Prostate gland (tissue), 2 donors: ENCODE results near the gene G3BP1.

ENCODE experiments used
- CTCF ChIP-seq, 4 experiments: fragments of 200-600 bp in 2 of 4; fragments of 450-650 bp in 2 of 4; sonication (generic) in 2 of 4; IDR thresholded peaks; 1 replicate in 3 of 4; 2 replicates in 1 of 4; pipeline ENCODE4 v1.5.1; 2016 to 2019; ENCODE audit warnings: antibody characterized with exemption in 4 of 4, mild to moderate bottlenecking in 2 of 4, moderate library complexity in 2 of 4
- POLR2A ChIP-seq: fragments of 450-650 bp; IDR thresholded peaks from one replicate; pipeline ENCODE4 v1.6.1; 2016; ENCODE audit warnings: antibody characterized with exemption, mild to moderate bottlenecking
- POLR2AphosphoS5 ChIP-seq: sonication (generic); formaldehyde crosslinking; IDR thresholded peaks from one replicate; pipeline ENCODE4 v1.6.1; 2017; ENCODE audit warnings: antibody characterized with exemption

GRCh38 chr5:151829370-151829769, 57.6 kb downstream of the G3BP1 start:
- no peak for TF ChIP-seq CTCF (IDR thresholded peaks at IDR 0.05)
- TF ChIP-seq POLR2A, result no peak
- no peak for TF ChIP-seq POLR2AphosphoS5
